ENCODE results near the gene EVA1C. TPM values are rescaled to one million over a fixed set of nuclear protein-coding genes. Genes with fewer than 3 reads are reported as not detected.

The EVA1C gene
- total and polyA plus RNA-seq, 12 donors: 12.1 to 42.9 (median 14.0) TPM

DNA sequence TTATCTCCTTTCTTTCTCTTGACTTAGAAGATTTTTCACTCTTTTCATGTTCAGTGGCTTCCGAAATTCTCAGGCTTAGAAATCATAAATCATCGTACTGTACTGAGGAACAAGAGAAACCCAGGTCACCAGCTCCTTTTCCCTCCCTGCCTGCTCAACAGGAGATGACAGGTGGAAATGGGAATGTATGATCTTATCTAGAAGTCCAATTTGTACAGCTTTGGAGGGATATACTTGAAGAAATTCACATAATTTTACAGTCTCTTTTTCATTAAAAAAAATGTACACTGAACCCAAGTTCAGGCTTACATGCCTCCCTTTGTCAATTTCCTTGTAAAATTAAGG lies 11.7 kb downstream of the EVA1C start:
- H3K4me3 ChIP-seq: no peak overlapping the region
- peaks cover 0 to 14% (median 0%) of the 10 kb centered on the region in 9 donors for H3K36me3 ChIP-seq
- TF ChIP-seq CTCF (IDR thresholded peaks at IDR 0.05): no peak
- no peak for ATAC-seq
- H3K9me3 ChIP-seq: peaks cover 0 to 16% (median 5%) of the 10 kb centered on the region in 11 donors
- peaks cover 0 to 57% (median 33%) of the 10 kb centered on the region in 9 donors for H3K4me1 ChIP-seq
- no peak overlapping the region for H3K27ac ChIP-seq
- no peak for DNase-seq
- intact Hi-C loops (cut with DNase I): loop anchor here in 2 of 10 donors (1.0 to 5.0 kb wide), 2 partner anchors 15 to 33 kb away; no protein-coding TSS in a partner anchor
- WGBS, 2 donors: 80 to 93% methylated on average over 2 of the region's 2 CpGs
- H3K27me3 ChIP-seq: no peaks in the 10 kb centered on the region

- Histone ChIP-seq H3K4me1 (peaks cover 0 to 57% (median 33%) of the 10 kb centered on the region in 9 donors), H3K9me3 (peaks cover 0 to 16% (median 5%) of the 10 kb centered on the region in 11 donors)
- 94% methylated on average over 5 of the region's 5 CpGs for WGBS, 2 donors
Measured at GRCh38 chr21:32424674-32425073, 12.2 kb downstream of the EVA1C start.

GRCh38 chr21:32425628-32426027 lies 13.1 kb downstream of the EVA1C start:
- H3K27ac ChIP-seq: peak overlapping the region in 1 of 10 donors; percentile 17
- no peaks in the 10 kb centered on the region for H3K27me3 ChIP-seq
- intact Hi-C loops (cut with DNase I): no loop called here
- WGBS, 2 donors: 85 to 90% methylated on average over 4 of the region's 4 CpGs
- ATAC-seq (peak in 2 of 8 donors; percentile 37 to 50), DNase-seq (no peak)
- peaks cover 0 to 11% (median 0%) of the 10 kb centered on the region in 9 donors for H3K36me3 ChIP-seq
- H3K4me1 ChIP-seq: peaks cover 0 to 51% (median 29%) of the 10 kb centered on the region in 9 donors
- H3K9me3 ChIP-seq: peaks cover 0 to 16% (median 5%) of the 10 kb centered on the region in 11 donors
- no peak overlapping the region for H3K4me3 ChIP-seq
- no peak for TF ChIP-seq CTCF (IDR thresholded peaks at IDR 0.05)

More at GRCh38 chr21:32424674-32425073, 12.2 kb downstream of the EVA1C start:
- Histone ChIP-seq H3K4me3 (no peak overlapping the region), H3K27me3 (no peaks in the 10 kb centered on the region), H3K36me3 (peaks cover 0 to 11% (median 0%) of the 10 kb centered on the region in 9 donors), H3K27ac (no peak overlapping the region)
- intact Hi-C loops (cut with DNase I): loop anchor here in 2 of 10 donors (1.0 to 5.0 kb wide), 2 partner anchors 15 to 33 kb away; no protein-coding TSS in a partner anchor
- TF ChIP-seq CTCF (IDR thresholded peaks at IDR 0.05): no peak
- ATAC-seq (no peak), DNase-seq (no peak)

GRCh38 chr21:32426066-32426465 lies 13.6 kb downstream of the EVA1C start:
- ATAC-seq (no peak), DNase-seq (no peak)
- no peak for TF ChIP-seq CTCF (IDR thresholded peaks at IDR 0.05)
- Histone ChIP-seq H3K36me3 (peaks cover 0 to 11% (median 0%) of the 10 kb centered on the region in 9 donors), H3K27me3 (no peaks in the 10 kb centered on the region), H3K9me3 (peaks cover 0 to 16% (median 5%) of the 10 kb centered on the region in 11 donors), H3K27ac (peak overlapping the region in 3 of 10 donors; percentile 17 to 38 (median 37)), H3K4me3 (no peak overlapping the region), H3K4me1 (peaks cover 0 to 48% (median 28%) of the 10 kb centered on the region in 9 donors)
- intact Hi-C loops (cut with DNase I): no loop called here
- 83 to 91% methylated on average over 5 of the region's 5 CpGs for WGBS, 2 donors

All from heart right ventricle (tissue), 16 donors.